Measurements from ENCODE around the gene TIMP2. TPM values are rescaled to one million over a fixed set of nuclear protein-coding genes. Genes with fewer than 3 reads are reported as not detected.
"Not testable (repeated sequence)": the region's sequence is repeated elsewhere in the genome, so short reads cannot be mapped to it uniquely, and the experiment has no call there.

Gene TIMP2
- total RNA-seq, 4 donors from 2014 or later: 119 to 399 (median 127) TPM

DNA sequence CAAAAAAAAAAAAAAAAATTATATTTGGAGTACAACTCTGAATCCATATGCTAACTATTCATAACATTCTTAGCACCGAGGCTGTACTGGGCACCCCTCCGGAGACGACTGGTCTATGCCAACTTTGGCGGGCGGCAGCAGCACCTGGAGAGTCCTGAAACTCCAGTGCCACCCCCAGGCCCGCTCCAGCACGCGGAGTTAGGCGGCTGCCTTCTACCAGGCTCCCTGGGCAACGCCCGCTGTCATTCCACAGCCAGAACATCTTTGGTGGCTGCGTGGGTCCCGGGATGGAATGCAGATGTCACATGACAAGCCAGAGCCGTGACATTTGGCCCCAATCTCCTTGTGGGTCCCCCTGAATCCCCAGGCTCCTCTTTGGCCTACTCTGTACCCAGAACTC is 6.2 kb downstream of the TIMP2 start:
- TF ChIP-seq CTCF (IDR thresholded peaks at IDR 0.05) (no peak), POLR2A (IDR thresholded peaks at IDR 0.05) (no peak)
- Histone ChIP-seq H3K27ac (peak overlapping the region; percentile 59 to 68), H3K4me3 (no peak overlapping the region), H3K27me3 (no peaks in the 10 kb centered on the region), H3K36me3 (no peaks in the 10 kb centered on the region), H3K4me1 (peaks cover 8 to 33% of the 10 kb centered on the region in 2 donors), H3K9me3 (no peaks in the 10 kb centered on the region)
- no peak for DNase-seq
- intact Hi-C loops (cut with DNase I; ENCODE audit: low total_unique reads): no loop called here

DNA sequence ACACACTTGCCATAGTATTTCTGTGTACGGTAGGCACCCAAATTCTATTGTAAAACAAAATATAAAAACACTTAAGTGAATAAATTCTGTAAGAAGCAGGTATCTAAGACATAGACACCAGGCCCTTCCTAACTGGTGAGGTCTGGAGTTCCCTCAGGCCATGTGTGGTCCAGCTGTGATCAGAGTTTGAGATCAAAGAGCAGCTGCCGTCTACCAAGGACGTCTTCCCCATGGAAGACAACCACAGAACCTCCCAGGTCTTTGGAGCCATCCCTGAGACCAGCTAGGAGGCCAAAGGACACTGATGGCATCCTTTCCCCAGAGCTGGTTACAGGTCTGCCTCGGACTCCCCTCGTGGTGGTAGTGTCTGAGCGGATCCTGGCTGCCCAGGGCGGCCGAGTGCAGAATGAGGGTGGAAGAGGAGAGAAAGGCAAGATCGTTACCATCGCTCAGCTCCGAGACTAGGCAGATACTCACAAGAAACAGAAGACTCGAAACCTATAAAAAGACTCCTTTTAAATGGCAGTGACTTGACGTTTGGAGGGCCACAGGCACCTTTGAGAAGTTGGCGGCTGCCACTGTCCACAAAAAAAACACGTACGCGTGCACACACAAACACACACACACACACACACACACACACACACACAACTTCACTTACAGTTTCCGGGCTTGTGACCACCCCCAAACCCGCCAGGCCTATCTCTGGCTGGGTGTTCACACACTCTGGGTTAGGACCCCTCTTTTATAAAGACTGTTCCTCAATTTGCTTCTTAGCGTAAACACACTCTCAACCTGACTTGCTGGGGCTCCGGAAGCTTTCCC is 7.5 kb downstream of the TIMP2 start:
- no peaks in the 10 kb centered on the region for H3K36me3 ChIP-seq
- peaks cover 8 to 29% of the 10 kb centered on the region in 2 donors for H3K4me1 ChIP-seq
- intact Hi-C loops (cut with DNase I; ENCODE audit: low total_unique reads): no loop called here
- DNase-seq: no peak
- H3K9me3 ChIP-seq: no peaks in the 10 kb centered on the region
- H3K27ac ChIP-seq: peak overlapping the region; percentile 46 to 68
- TF ChIP-seq CTCF (IDR thresholded peaks at IDR 0.05) (no peak), POLR2A (IDR thresholded peaks at IDR 0.05) (no peak)
- H3K4me3 ChIP-seq: no peak overlapping the region
- H3K27me3 ChIP-seq: no peaks in the 10 kb centered on the region

DNA sequence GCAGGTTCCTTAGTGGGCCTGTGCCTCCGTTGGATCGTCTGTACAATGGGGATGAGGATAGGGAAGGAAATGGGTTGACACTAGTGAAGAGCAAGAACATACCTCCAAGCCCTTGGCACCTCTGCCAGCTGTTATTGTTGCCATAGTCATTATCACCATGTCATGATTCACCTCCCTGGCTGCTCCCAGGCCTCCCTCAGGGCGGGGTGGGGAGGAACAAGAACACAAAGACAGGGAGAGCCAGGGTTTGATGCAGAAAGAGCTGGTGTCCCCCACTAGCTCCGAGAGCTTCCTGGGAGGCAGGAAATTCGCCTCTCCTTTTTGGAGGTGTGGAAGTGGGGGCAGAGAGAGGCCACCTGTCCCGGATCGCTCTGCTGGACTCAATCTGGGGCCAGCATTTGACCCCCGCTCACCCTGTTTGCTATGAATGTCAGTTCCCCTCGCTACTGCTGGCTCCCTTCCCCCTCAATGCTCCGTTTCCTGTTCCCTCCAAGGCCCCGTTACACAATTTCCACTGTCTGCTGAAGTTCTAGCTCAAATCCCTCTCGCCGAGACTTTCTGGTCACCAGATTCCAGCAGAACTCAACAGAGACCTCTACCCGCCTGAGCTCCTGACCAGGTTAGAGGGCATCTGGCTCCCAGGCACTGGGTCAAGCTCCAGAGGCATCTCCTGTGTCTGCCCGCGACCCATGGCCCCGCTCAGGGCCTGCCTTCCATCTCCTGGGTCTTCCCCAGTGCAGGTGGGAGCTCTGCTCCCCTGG is 9.1 kb downstream of the TIMP2 start:
- no peak for TF ChIP-seq POLR2A (IDR thresholded peaks at IDR 0.05)
- TF ChIP-seq CTCF (IDR thresholded peaks at IDR 0.05): no peak
- intact Hi-C loops (cut with DNase I; ENCODE audit: low total_unique reads): no loop called here
- DNase-seq: peak in 1 of 2 donors; percentile 68
- peak overlapping the region; percentile 83 to 85 for H3K27ac ChIP-seq
- no peaks in the 10 kb centered on the region for H3K36me3 ChIP-seq
- H3K27me3 ChIP-seq: no peaks in the 10 kb centered on the region
- peaks cover 8 to 23% of the 10 kb centered on the region in 2 donors for H3K4me1 ChIP-seq
- no peaks in the 10 kb centered on the region for H3K9me3 ChIP-seq
- H3K4me3 ChIP-seq: no peak overlapping the region

- TF ChIP-seq CTCF (IDR thresholded peaks at IDR 0.05): no peak
- H3K27me3 ChIP-seq: no peaks in the 10 kb centered on the region
- no peaks in the 10 kb centered on the region for H3K9me3 ChIP-seq
- intact Hi-C loops (cut with DNase I; ENCODE audit: low total_unique reads): no loop called here
- H3K4me1 ChIP-seq: peaks cover 8 to 22% of the 10 kb centered on the region in 2 donors
- no peak for DNase-seq
- no peak overlapping the region for H3K4me3 ChIP-seq
- no peaks in the 10 kb centered on the region for H3K36me3 ChIP-seq
- H3K27ac ChIP-seq: no peak overlapping the region
These were observed 12.1 kb downstream of the TIMP2 start for GRCh38 chr17:78913115-78913514.

GRCh38 chr17:78912082-78912481 is 13.1 kb downstream of the TIMP2 start:
- H3K27me3 ChIP-seq: no peaks in the 10 kb centered on the region
- no peak for TF ChIP-seq POLR2A (IDR thresholded peaks at IDR 0.05)
- no peak for TF ChIP-seq CTCF (IDR thresholded peaks at IDR 0.05)
- no peaks in the 10 kb centered on the region for H3K36me3 ChIP-seq
- peaks cover 8 to 22% of the 10 kb centered on the region in 2 donors for H3K4me1 ChIP-seq
- no peaks in the 10 kb centered on the region for H3K9me3 ChIP-seq
- intact Hi-C loops (cut with DNase I; ENCODE audit: low total_unique reads): no loop called here
- H3K27ac ChIP-seq: no peak overlapping the region
- no peak for DNase-seq
- no peak overlapping the region for H3K4me3 ChIP-seq

GRCh38 chr17:78911543-78911942 is 13.6 kb downstream of the TIMP2 start:
- intact Hi-C loops (cut with DNase I; ENCODE audit: low total_unique reads); H3K4me3 ChIP-seq; H3K27me3 ChIP-seq; H3K36me3 ChIP-seq; H3K9me3 ChIP-seq; DNase-seq: not testable (repeated sequence)
- peak overlapping the region in 1 of 2 donors; percentile 26 for H3K27ac ChIP-seq
- peaks cover 8 to 21% of the 10 kb centered on the region in 2 donors for H3K4me1 ChIP-seq

Data from uterus (tissue), 4 donors.